GM19463 (cell line): ENCODE measurements around the gene CDC5L.

Experiments
- ATAC-seq: cut with Tn5 transposase; IDR thresholded peaks from one replicate; pipeline ENCODE4 v1.9.1; 2021; ENCODE audit warnings: mild to moderate bottlenecking, moderate library complexity; ENCODE audit not compliant: unreplicated experiment

CDC5L gene

GRCh38 chr6:44373051-44373450 lies 14.5 kb upstream of the CDC5L start:
- no peak for ATAC-seq

DNA sequence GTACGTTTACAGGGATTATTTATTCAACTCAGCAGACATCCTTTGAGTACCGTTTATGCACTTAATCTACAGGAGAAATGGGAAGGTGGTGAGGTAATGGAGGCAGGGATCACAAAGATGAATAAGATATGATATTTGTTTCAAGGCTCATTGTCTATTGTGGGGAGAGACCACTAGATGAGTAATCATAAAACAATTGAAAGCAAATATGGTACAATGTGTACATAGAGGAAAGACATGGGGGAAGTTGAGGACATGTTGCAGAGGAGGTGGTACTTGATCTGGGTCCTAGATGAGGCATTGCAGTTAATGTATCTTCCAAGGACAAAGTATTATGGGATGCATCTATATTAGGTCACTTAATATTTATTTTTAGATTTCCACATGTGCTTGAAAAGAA lies 13.7 kb upstream of the CDC5L start:
- ATAC-seq: no peak

DNA sequence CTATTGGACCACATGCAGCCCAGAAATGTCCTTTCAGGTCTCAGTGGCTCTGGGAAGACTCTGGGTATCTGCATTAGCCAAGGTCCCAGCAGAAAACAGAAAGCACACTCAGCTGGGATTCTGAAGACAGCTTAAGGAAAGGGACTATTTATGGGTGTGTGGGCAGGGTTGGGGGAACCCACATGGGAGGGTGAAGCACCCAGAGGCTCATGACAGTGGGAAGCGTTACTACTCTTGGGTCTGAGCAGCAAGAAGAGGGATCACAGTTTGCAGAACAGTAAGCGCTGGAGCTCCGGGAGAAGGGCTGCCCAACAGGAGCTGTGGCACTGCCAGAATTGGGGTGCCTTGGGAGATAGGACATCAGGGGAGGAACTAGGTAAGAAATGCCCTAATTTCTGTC lies 12.4 kb upstream of the CDC5L start:
- no peak for ATAC-seq

DNA sequence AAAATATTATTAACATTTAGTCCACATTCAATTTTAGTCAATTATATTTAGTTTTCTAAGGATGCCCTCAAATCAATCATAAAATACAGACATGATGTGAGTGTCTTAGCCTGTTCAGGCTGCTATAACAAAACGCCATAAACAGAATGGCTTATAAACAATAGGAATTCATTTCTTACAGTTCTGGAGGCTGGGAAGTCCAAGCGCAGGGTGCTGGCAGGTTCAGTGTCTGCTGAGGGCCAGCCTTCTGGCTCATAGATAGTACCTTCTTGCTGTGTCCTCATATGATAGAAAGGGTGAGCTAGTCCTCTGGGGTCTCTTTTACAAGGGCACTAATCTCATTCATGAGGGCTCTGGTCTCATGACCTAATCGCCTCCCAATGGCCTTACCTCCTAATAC lies 10.0 kb upstream of the CDC5L start:
- ATAC-seq: no peak

DNA sequence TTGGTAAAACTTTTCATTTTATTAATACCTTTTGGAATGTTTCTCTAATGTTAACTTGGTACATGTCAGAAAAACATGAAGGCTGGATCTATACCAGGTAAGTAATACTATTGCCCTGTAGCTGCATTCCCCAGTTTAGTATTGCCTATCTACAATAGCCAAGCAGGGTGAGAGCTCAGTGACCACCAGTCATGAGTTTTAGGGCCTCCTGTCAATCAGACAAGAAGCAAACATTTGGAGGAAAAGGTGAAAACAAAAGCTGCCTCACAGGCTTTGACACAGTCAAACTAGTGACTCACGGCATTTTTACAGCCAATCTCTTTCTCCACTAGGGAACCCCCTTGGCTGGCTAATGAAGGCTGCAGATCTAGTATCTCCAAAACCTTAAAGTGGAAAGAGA lies 9.5 kb upstream of the CDC5L start:
- no peak for ATAC-seq

DNA sequence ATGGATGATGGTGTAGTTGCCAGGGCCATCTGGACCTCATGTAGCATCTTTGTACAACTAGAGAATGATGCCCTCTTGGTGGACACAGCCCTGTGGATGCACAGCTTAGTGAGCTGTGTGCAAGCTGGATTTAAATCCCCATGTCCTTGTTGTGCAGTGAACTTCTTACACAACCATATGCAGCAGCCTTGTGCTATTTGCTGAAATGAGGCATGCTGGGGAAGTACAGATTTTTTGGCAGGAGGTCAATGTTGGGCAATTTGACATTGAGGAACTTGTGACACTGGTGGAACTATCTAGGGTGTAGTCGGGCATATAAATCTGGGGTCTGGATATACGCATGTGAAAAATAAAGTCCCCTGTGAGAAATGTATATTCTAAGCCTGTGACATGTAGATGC lies 5.8 kb upstream of the CDC5L start:
- ATAC-seq: no peak

GRCh38 chr6:44386364-44386928 lies 1.1 kb upstream of the CDC5L start:
- ATAC-seq: no peak

- ATAC-seq: no peak
These were observed 569 bp upstream of the CDC5L start for GRCh38 chr6:44386929-44387345.

GRCh38 chr6:44388135-44388487 lies 605 bp downstream of the CDC5L start:
- no peak for ATAC-seq

DNA sequence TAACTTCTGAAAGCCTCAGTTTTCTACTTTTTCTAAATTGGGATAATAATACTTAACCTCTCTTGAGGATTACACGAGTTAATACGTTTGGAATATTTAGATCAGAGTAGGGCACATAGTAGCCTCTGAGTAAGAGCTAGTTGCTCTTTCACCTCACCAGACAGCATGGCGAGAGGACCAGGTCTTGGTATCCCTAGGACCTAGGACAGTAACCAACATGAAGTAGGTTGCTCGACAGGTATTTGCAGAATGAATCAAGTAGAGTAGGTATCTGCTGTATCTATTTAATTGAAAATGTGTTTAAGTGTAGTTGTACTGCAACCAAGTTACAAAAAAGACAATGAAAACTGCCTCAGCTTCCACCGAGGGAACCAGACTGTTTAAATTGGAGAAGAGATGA lies 1.4 kb downstream of the CDC5L start:
- ATAC-seq: no peak

GRCh38 chr6:44390158-44390683 lies 2.7 kb downstream of the CDC5L start:
- no peak for ATAC-seq

DNA sequence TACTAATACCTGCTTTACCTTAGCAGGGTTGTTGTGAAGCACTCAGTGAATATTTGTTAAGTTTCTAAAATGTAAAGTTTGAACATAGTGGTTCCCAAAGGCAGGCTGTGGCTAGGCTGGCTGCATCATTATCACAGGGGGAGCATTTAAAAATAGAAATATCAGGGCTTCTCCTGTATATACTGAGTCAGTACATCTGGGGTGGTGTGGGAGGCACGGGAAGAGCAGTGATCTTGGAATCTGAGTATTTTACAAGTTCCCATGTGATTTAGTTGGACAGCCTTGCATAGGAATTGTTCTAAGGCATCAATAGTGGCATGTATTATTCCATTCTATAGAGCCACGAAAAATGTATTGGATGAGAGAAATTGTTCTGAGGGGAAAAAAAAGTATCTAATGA lies 8.0 kb downstream of the CDC5L start:
- no peak for ATAC-seq

GRCh38 chr6:44396968-44397367 lies 9.5 kb downstream of the CDC5L start:
- no peak for ATAC-seq

GRCh38 chr6:44397424-44398164 lies 10.1 kb downstream of the CDC5L start:
- ATAC-seq: no peak

DNA sequence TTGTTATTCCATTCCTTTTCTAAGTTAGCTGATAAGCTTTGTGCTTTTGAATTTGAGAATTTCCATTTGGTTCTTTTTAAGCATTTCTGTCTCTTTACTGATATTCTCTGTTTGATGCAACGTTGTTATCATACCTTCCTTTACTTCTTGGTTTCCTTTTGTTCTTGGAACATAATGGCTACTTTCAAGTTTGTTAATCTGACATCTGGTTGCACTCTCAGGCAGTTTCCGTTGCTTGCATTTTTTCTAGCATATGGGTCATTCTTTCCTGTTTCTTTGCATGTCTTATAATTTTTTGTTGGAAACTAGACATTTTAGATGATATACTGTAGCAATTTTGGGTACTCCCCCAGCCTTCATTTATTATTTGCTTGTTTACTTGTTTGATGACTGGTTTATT lies 12.5 kb downstream of the CDC5L start:
- no peak for ATAC-seq

DNA sequence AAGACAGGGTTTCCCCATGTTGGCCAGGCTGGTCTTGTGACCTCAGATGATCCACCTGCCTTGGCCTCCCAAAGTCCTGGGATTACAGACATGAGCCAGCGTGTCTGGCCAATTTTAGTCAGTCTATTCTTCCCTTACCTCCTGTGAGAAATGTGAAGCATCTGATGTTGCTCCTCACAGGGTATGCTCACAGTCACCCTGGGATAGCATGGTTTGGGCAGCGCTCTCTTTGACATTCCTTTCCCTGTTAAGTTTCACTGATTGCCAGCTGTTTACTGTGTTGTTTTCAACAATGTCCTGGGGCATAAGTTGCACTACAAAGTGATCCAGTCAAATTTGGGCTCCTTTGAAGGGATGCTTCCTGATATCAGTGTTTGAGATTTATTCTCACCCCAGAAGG lies 13.1 kb downstream of the CDC5L start:
- ATAC-seq: no peak

- ATAC-seq: no peak
These were observed 13.6 kb downstream of the CDC5L start for GRCh38 chr6:44401138-44401537.

DNA sequence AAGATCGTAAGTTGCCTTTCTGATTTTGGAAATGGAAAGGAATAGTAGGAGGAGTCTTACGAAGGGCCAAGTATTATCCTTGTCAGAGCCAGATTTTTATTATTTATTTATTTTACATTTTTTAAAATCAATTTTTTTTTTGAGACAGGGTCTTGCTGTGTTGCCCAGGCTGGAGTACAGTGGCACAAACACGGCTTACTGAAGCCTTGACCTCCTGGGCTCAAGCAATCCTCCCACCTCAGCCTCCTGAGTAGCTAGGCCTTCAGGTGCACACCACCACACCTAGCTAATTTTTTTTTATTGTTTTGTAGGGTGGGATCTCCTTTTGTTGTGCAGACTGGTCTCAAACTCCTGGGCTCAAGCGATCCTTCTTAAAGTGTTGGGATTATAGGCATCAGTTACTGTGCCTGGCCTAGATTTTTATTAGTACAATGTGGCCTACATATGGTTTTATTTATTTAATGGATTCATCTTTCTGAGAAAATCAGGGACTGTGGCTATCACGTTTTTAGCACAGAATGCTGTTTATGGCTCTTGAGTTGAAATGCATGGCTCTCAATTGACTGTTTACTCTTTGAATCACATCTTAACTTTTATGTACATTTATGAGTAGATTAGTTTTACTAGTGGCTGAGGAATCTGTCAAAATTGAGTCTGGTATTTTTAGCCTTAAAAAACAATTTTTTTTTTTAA lies 16.7 kb downstream of the CDC5L start:
- no peak for ATAC-seq

- ATAC-seq: no peak
These were observed 17.2 kb downstream of the CDC5L start for GRCh38 chr6:44404715-44405099.

DNA sequence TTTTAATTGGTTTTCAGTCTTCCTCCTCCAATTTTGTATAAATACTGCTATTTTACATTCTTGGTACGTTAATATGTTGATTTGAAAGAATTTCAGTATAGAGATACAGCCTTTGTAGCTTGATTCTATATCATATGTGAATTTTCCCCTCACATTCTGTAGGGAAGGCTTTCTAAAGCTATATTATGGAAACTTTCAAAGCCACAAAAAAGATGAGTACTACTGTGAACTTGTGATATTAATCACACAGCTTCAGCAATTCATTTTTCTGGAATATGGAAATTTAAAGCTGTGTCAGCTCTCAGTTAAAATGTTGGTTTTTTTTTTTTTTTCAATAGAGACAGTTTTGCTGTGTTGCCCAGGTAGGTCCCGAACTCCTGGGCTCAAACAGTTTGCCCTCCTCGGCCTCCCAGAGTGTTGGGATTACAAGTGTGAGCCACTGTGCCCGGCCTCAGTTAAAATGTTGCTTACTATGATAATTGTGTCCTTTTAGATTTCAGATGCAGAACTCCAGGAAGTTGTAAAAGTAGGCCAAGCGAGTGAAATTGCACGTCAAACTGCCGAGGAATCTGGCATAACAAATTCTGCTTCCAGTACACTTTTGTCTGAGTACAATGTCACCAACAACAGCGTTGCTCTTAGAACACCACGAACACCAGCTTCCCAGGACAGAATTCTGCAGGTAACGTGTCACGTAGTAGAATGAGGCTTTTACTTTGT lies 20.6 kb downstream of the CDC5L start:
- no peak for ATAC-seq

DNA sequence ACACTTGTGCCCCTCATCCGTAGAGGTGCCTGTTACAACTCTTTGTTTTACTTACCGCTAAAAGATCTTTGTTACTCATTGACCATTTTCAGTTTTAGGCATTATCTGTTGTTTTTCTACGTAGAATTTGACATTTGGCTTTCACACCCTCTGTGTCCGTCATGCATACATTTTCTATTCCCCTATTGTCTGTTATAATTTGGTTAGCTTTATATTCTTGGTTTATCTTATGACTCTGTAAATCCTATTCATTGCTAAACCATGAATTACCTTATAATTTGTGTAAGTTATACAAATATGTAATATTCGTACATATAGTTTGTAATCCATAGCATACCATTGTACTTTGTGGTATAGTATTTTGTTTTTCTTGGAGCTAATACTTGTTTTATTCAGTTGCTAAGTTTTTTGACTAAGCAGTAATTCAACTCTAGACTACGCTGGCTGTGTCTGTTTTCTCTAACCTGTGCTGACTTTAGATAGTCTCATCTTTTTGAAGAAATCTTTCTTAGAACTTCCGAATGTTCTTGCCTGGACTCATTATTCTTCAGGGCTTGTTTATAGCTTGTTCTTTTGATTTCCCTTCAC lies 21.8 kb downstream of the CDC5L start:
- no peak for ATAC-seq
